PC-9 (cell line): ENCODE data around the gene GALNT9. TPM values are rescaled to one million over a fixed set of nuclear protein-coding genes. Genes with fewer than 3 reads are reported as not detected.

Source experiments
- BruUV-seq: library from RNA; stranded (reverse); fragments of 400-500 nt; replicated peaks from 2 replicates; lab custom pipeline; 2021; lab: Mats Ljungman, UMichigan
- CTCF ChIA-PET: fragments of 300-600 bp; sonication (Branson Sonifier 250); formaldehyde crosslinking; loops from one replicate; lab custom pipeline; 2022; ENCODE audit warnings: antibody characterized with exemption; lab: Charles Lee
- POLR2A ChIA-PET: fragments of 300-600 bp; sonication (Branson Sonifier 250); formaldehyde crosslinking; loops from one replicate; lab custom pipeline; 2022; ENCODE audit warnings: antibody characterized with exemption; ENCODE audit not compliant: unreplicated experiment; lab: Charles Lee
- DNase-seq, 2 experiments: peaks; one replicate each; pipeline versions ENCODE4 v3.0.0 to v3.0.0-alpha.2; 2015 to 2022; ENCODE audit warnings: mixed read lengths in 1 of 2
- H2AFZ ChIP-seq: fragments of 200-600 bp; sonication (generic); 2 replicates; pipeline ENCODE4 v1.8.1; 2017; ENCODE audit warnings: antibody characterized with exemption
- H3F3A ChIP-seq: fragments of 200-600 bp; sonication (generic); 2 replicates; pipeline ENCODE4 v1.8.1; 2017; ENCODE audit warnings: antibody characterized with exemption, mild to moderate bottlenecking, low read depth; ENCODE audit not compliant: insufficient read depth
- H3K27ac ChIP-seq: fragments of 200-600 bp; sonication (generic); 2 replicates; pipeline ENCODE4 v1.6.1; 2016; ENCODE audit warnings: mixed run types
- H3K27me3 ChIP-seq: fragments of 200-600 bp; sonication (generic); 2 replicates; pipeline ENCODE4 v1.6.1; 2016; ENCODE audit warnings: low read depth, mixed run types; ENCODE audit not compliant: insufficient read depth
- H3K36me3 ChIP-seq: fragments of 200-600 bp; sonication (generic); 2 replicates; pipeline ENCODE4 v1.6.1; 2016; ENCODE audit warnings: low read depth, mixed run types
- H3K4me1 ChIP-seq: fragments of 200-600 bp; sonication (generic); replicated peaks from 2 replicates; pipeline ENCODE4 v1.6.1; 2016; ENCODE audit warnings: mixed run types; ENCODE audit not compliant: insufficient read depth
- H3K4me2 ChIP-seq: fragments of 200-600 bp; sonication (generic); 2 replicates; pipeline ENCODE4 v1.6.1; 2017; ENCODE audit warnings: mixed run types
- H3K4me3 ChIP-seq: fragments of 200-600 bp; sonication (generic); 2 replicates; pipeline ENCODE4 v1.6.1; 2016; ENCODE audit warnings: mixed run types
- H3K79me2 ChIP-seq: fragments of 200-600 bp; sonication (generic); 2 replicates; pipeline ENCODE4 v1.6.1; 2017; ENCODE audit warnings: low read depth, mixed run types
- H3K9me2 ChIP-seq: fragments of 200-600 bp; sonication (generic); 2 replicates; pipeline ENCODE4 v1.8.1; 2017; ENCODE audit warnings: mild to moderate bottlenecking; ENCODE audit not compliant: insufficient read depth
- H3K9me3 ChIP-seq: fragments of 200-600 bp; sonication (generic); 2 replicates; pipeline ENCODE4 v1.8.1; 2016; ENCODE audit warnings: low read depth; ENCODE audit not compliant: insufficient read depth
- H4K20me1 ChIP-seq: fragments of 200-600 bp; sonication (generic); 2 replicates; pipeline ENCODE4 v1.8.1; 2017; ENCODE audit not compliant: insufficient read depth
- EZH2 ChIP-seq: fragments of 200-600 bp; sonication (generic); IDR thresholded peaks from 2 replicates; pipeline ENCODE4 v1.8.0; 2017; ENCODE audit warnings: antibody characterized with exemption, low read depth
- intact Hi-C: fragments of 100-400 bp; cut with micrococcal nuclease; formaldehyde crosslinking; loops from one replicate; pipeline ENCODE4 v1.10.0; 2022; ENCODE audit not compliant: unreplicated experiment
- total RNA-seq: library from RNA; stranded (reverse); gene quantifications from 2 replicates; pipeline ENCODE4 v1.2.3, GENCODE V29; 2021
- TF ChIP-seq, protein P1 (sequence below): fragments of 200-600 bp; sonication (generic); conservative IDR thresholded peaks from 2 replicates; pipeline ENCODE4 v1.6.1; 2017; ENCODE audit warnings: mixed run types, antibody characterized with exemption, mild to moderate bottlenecking, moderate library complexity

The GALNT9 gene
- total RNA-seq, 1 experiment from 2014 or later, result 11.2 TPM

DNA sequence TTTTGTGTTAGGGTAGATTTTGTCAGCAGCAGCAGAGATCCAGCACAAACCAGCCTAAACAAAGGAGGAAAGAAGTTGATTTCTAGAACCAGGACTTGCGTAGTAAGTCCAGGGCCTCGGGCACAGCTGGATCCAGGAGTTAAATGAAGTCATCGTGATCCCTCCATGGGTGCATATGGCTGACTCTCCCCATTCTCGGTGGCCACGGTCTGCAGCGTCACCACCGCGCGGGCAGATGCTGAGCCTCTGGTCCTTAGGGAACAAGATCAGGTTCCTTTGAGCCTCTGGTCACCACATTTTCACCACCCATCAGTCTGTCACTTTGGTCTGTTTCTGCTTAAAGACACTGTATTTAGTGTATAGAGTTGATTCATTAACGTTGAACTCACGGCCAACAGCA lies 14.8 kb upstream of the GALNT9 start:
- Histone ChIP-seq H3K9me3 (no peaks in the 10 kb centered on the region), H3K27me3 (peaks cover 100% of the 10 kb centered on the region), H3K27ac (no peak overlapping the region), H4K20me1 (0 out of 2 replicates have a peak, but pooled peaks cover 6% of the 10 kb centered on the region), H3K4me2 (no peak overlapping the region), H3F3A (peaks cover 6% of the 10 kb centered on the region; the same call in 1 of the 2 replicates), H3K79me2 (no peaks in the 10 kb centered on the region), H3K4me3 (no peak overlapping the region), H2AFZ (no peak overlapping the region), H3K9me2 (no peaks in the 10 kb centered on the region), H3K4me1 (no peaks in the 10 kb centered on the region), H3K36me3 (no peaks in the 10 kb centered on the region)
- intact Hi-C loops, result loop anchor here (5.0 kb wide), 1 partner anchor 192 kb away; no protein-coding TSS in a partner anchor
- ChIA-PET POLR2A (no interaction called here), CTCF (no interaction called here)
- DNase-seq, result no peak
- TF ChIP-seq, protein P1, sequence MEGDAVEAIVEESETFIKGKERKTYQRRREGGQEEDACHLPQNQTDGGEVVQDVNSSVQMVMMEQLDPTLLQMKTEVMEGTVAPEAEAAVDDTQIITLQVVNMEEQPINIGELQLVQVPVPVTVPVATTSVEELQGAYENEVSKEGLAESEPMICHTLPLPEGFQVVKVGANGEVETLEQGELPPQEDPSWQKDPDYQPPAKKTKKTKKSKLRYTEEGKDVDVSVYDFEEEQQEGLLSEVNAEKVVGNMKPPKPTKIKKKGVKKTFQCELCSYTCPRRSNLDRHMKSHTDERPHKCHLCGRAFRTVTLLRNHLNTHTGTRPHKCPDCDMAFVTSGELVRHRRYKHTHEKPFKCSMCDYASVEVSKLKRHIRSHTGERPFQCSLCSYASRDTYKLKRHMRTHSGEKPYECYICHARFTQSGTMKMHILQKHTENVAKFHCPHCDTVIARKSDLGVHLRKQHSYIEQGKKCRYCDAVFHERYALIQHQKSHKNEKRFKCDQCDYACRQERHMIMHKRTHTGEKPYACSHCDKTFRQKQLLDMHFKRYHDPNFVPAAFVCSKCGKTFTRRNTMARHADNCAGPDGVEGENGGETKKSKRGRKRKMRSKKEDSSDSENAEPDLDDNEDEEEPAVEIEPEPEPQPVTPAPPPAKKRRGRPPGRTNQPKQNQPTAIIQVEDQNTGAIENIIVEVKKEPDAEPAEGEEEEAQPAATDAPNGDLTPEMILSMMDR, result no peak
- no TSS peak for BruUV-seq

DNA sequence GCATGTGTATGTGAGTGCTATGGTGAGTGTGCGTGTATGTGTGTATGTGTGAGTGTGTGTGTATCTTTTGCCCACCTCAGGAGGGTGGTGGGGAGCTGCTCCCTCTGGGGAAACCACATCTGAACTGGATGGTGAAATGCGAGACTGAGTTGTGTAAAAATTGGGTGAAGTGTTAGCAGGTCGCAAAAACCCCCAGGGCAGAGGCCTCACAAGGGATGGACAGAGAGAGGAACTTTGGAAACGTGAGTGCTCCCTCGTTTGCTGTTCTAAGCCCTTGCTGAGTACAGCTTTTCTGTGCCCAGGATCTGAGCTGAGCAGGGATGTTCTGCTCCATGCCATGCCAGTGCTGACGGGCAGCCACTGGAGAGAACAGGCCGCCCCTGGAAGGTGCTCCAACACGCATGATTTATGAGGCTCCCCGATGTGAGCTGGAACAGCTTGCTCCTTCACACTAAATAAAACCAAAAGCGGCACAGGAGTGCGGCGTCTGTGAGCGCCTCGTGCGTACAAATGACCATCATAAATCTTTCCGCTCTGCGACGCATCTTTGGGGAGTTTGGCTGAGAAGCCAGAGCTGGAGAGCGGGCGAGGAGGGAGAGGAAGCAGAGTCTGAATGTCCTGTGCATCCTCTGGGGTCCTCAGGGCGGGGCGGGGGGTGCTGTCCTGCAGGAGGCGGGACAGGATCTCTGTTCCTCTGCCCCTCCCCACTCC lies 14.1 kb upstream of the GALNT9 start:
- POLR2A ChIA-PET, result no interaction called here
- Histone ChIP-seq H3K4me3 (no peak overlapping the region), H3K9me2 (no peaks in the 10 kb centered on the region), H2AFZ (no peak overlapping the region), H3K4me2 (no peak overlapping the region), H3K36me3 (no peaks in the 10 kb centered on the region), H3F3A (peaks cover 6% of the 10 kb centered on the region; the same call in 1 of the 2 replicates), H4K20me1 (0 out of 2 replicates have a peak, but pooled peaks cover under 1% of the 10 kb centered on the region), H3K27me3 (peaks cover 100% of the 10 kb centered on the region), H3K9me3 (no peaks in the 10 kb centered on the region), H3K79me2 (no peaks in the 10 kb centered on the region), H3K27ac (no peak overlapping the region), H3K4me1 (no peaks in the 10 kb centered on the region)
- no TSS peak for BruUV-seq
- TF ChIP-seq, protein P1, result no peak
- no peak for TF ChIP-seq EZH2
- intact Hi-C loops, result loop anchor here (5.0 kb wide), 1 partner anchor 191 kb away; no protein-coding TSS in a partner anchor
- no peak for DNase-seq
- CTCF ChIA-PET, result no interaction called here

DNA sequence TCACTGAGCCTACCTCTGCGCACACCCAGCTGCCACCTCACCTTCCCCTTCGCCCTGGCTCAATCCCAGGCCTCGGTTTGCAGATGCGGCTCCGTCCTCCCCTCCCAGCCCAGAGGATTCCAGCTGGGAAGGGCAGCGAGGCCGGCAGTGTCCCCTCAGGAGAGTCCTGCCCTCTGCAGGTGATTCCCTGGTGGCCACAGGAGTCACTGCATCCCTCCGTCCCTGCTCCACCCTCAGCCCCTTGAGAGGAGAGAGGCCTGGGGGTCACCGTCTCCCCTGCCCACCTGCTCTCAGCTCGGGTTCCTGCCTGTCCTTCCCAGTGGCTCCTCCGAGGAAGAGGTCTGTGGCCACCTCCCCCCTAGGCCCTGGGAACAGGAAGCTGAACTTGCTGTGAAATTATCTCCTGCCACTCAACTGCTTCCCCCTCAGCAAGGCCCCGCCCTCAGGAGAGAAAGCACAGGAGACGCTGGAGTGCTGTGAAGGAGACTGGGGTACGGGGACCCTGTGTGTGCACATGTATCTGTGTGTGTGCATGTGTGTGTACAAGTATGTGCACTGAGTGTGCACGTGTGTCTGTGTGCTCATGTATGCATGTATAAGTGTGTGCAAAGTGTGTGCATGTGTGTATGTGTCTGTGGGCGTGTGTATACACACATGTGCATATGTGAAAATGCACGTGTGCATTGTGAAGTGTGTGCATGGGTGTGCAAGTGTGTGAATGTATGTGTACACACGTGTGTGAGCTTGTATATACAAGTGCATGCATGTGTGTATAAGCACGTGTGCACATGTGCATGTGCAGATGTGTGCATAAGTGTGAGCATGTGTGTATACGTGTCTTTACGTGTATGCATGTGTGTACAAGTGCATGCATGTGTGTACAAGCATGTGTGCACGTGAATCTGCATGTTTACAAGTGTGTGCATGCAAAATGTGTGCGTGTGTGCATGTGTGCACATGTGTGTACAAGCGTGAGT lies 13.2 kb upstream of the GALNT9 start:
- intact Hi-C loops, result loop anchor here (5.0 kb wide), 1 partner anchor 190 kb away; no protein-coding TSS in a partner anchor
- H3K9me3 ChIP-seq, result no peaks in the 10 kb centered on the region
- TF ChIP-seq, protein P1, result peak; percentile 56
- no peak for TF ChIP-seq EZH2
- H4K20me1 ChIP-seq, result no peaks in the 10 kb centered on the region
- no TSS peak for BruUV-seq
- no peak overlapping the region for H2AFZ ChIP-seq
- peaks cover 6% of the 10 kb centered on the region; the same call in 1 of the 2 replicates for H3F3A ChIP-seq
- H3K4me2 ChIP-seq, result no peak overlapping the region
- H3K4me3 ChIP-seq, result no peak overlapping the region
- H3K36me3 ChIP-seq, result no peaks in the 10 kb centered on the region
- DNase-seq, result peak in 1 of 2 experiments; percentile 25
- no peaks in the 10 kb centered on the region for H3K9me2 ChIP-seq
- no peaks in the 10 kb centered on the region for H3K4me1 ChIP-seq
- H3K27ac ChIP-seq, result no peak overlapping the region
- ChIA-PET POLR2A (interaction anchor here (0.6 kb wide), 1 partner anchor 18 kb away, joined by 6 read pairs; no protein-coding TSS in a partner anchor), CTCF (no interaction called here)
- peaks cover 100% of the 10 kb centered on the region for H3K27me3 ChIP-seq
- H3K79me2 ChIP-seq, result no peaks in the 10 kb centered on the region
